Naive B cell (primary cell): ENCODE data around the gene ESYT2. TPM values are rescaled to one million over a fixed set of nuclear protein-coding genes. Genes with fewer than 3 reads are reported as not detected.

ENCODE experiments used
- ATAC-seq, 2 donors: fragments of 150-1000 bp; cut with Tn5 transposase; 2 replicates each; pipeline ENCODE4 v1.10.0; 2021; ENCODE audit warnings: low read depth in 2 of 2, mild to moderate bottlenecking in 2 of 2, moderate library complexity in 2 of 2
- DNase-seq: peaks from one replicate; pipeline ENCODE4 v3.0.0; 2022
- H3K27ac Mint-ChIP-seq, 6 donors: one replicate each; pipeline ENCODE4 v1.8.0; 2020 to 2022; ENCODE audit warnings: mild to moderate bottlenecking in 6 of 6, mixed read lengths in 6 of 6, moderate library complexity in 5 of 6, inconsistent platforms in 2 of 6
- H3K27me3 Mint-ChIP-seq, 3 donors: one replicate each; pipeline ENCODE4 v1.8.0; 2021 to 2022; ENCODE audit warnings: mixed read lengths in 3 of 3, mild to moderate bottlenecking in 1 of 3
- H3K36me3 Mint-ChIP-seq, 2 donors: one replicate each; pipeline ENCODE4 v1.8.0; 2020 to 2022; ENCODE audit warnings: mixed read lengths in 2 of 2, inconsistent platforms in 1 of 2, mild to moderate bottlenecking in 1 of 2
- H3K4me1 Mint-ChIP-seq, 3 donors: one replicate each; pipeline ENCODE4 v1.8.0; 2020 to 2022; ENCODE audit warnings: mixed read lengths in 3 of 3, inconsistent platforms in 1 of 3, mild to moderate bottlenecking in 1 of 3, moderate library complexity in 1 of 3
- H3K4me3 Mint-ChIP-seq, 8 donors: one replicate each; pipeline ENCODE4 v1.8.0; 2020 to 2022; ENCODE audit warnings: mild to moderate bottlenecking in 8 of 8, mixed read lengths in 8 of 8, moderate library complexity in 8 of 8, inconsistent platforms in 2 of 8
- H3K9me3 Mint-ChIP-seq, 7 donors: one replicate each; pipeline ENCODE4 v1.8.0; 2020 to 2022; ENCODE audit warnings: mixed read lengths in 7 of 7, mild to moderate bottlenecking in 5 of 7, inconsistent platforms in 2 of 7, moderate library complexity in 1 of 7
- polyA plus RNA-seq, 6 donors: library from polyadenylated mRNA; unstranded; fragments of 300-500 nt; fragmentation: Illumina TruSeq; gene quantifications; one replicate each; pipeline ENCODE4 v1.2.3, GENCODE V29; 2021; ENCODE audit warnings: low read depth in 6 of 6

ESYT2 gene
- polyA plus RNA-seq, 6 donors from 2014 or later, result 15.4 to 23.0 (median 16.8) TPM

GRCh38 chr7:158802535-158803366 is 26.6 kb downstream of the ESYT2 start:
- Mint-ChIP-seq H3K4me1 (peaks cover 4 to 10% (median 9%) of the 10 kb centered on the region in 3 donors), H3K9me3 (peaks cover 0 to 4% (median 0%) of the 10 kb centered on the region in 7 donors), H3K4me3 (no peak overlapping the region), H3K27ac (peak overlapping the region in 1 of 6 donors; percentile 37), H3K36me3 (peaks cover 0 to 6% of the 10 kb centered on the region in 2 donors), H3K27me3 (no peaks in the 10 kb centered on the region)
- no peak for DNase-seq
- no peak for ATAC-seq

- Mint-ChIP-seq H3K4me1 (peaks cover 4 to 9% (median 6%) of the 10 kb centered on the region in 3 donors), H3K9me3 (no peaks in the 10 kb centered on the region), H3K27me3 (no peaks in the 10 kb centered on the region), H3K4me3 (no peak overlapping the region), H3K27ac (no peak overlapping the region), H3K36me3 (peaks cover 7 to 8% of the 10 kb centered on the region in 2 donors)
- ATAC-seq (no peak), DNase-seq (no peak)
Measured at GRCh38 chr7:158798741-158799140, 30.6 kb downstream of the ESYT2 start.

DNA sequence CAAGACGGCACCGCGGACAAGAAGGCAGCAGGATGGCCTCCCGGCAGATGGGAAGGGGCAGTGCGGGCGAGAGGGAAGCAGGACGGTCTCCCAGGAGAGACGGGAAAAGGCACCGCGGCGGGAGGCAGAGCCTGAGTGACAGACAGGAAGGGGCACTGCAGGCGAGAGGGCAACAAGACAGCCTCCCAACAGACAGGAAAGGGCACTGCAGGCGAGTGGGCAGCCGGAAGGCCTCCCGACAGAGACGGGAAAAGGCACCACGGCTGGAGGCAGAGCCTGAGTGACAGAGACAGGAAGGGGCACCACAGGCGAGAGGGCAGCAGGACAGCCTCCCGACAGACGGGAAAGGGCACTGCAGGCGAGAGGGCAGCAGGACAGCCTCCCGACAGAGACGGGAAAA is 32.6 kb downstream of the ESYT2 start:
- H3K27me3 Mint-ChIP-seq, result no peaks in the 10 kb centered on the region
- peaks cover 8 to 21% of the 10 kb centered on the region in 2 donors for H3K36me3 Mint-ChIP-seq
- H3K9me3 Mint-ChIP-seq, result no peaks in the 10 kb centered on the region
- DNase-seq (no peak), ATAC-seq (no peak)
- H3K4me1 Mint-ChIP-seq, result peaks cover 3 to 9% (median 4%) of the 10 kb centered on the region in 3 donors
- H3K4me3 Mint-ChIP-seq, result no peak overlapping the region
- H3K27ac Mint-ChIP-seq, result peak overlapping the region in 2 of 6 donors; percentile 13 to 64

GRCh38 chr7:158795272-158795671 is 34.0 kb downstream of the ESYT2 start:
- no peaks in the 10 kb centered on the region for H3K27me3 Mint-ChIP-seq
- ATAC-seq (no peak), DNase-seq (no peak)
- no peak overlapping the region for H3K27ac Mint-ChIP-seq
- H3K36me3 Mint-ChIP-seq, result peaks cover 16 to 29% of the 10 kb centered on the region in 2 donors
- no peak overlapping the region for H3K4me3 Mint-ChIP-seq
- H3K9me3 Mint-ChIP-seq, result no peaks in the 10 kb centered on the region
- H3K4me1 Mint-ChIP-seq, result peaks cover 4 to 9% (median 9%) of the 10 kb centered on the region in 3 donors

GRCh38 chr7:158791107-158791506 is 38.2 kb downstream of the ESYT2 start:
- H3K36me3 Mint-ChIP-seq, result peaks cover 9 to 24% of the 10 kb centered on the region in 2 donors
- no peaks in the 10 kb centered on the region for H3K27me3 Mint-ChIP-seq
- no peaks in the 10 kb centered on the region for H3K9me3 Mint-ChIP-seq
- H3K4me1 Mint-ChIP-seq, result peaks cover 0 to 4% (median 1%) of the 10 kb centered on the region in 3 donors
- peak overlapping the region in 1 of 8 donors; percentile 34 for H3K4me3 Mint-ChIP-seq
- ATAC-seq (no peak), DNase-seq (no peak)
- peak overlapping the region in 1 of 6 donors; percentile 75 for H3K27ac Mint-ChIP-seq

DNA sequence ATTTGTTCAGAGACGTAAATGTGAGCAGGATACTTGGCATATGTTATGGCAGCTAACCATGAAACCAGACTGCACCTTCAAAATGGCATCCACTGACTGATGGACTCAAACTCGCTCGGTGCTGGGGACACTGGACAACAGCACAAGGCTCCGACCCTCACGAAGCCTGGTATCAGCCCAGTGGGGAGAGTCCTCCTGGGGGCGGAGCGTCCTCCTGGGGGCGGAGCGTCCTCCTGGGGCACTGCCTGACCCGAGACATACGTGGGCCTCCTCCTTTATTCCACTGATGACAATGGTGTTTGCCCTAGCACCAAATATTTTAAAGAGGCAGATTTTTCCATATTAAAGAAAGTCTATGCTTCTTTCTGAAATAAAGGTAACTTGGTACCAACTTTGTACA is 39.5 kb downstream of the ESYT2 start:
- no peak for ATAC-seq
- Mint-ChIP-seq H3K4me3 (no peak overlapping the region), H3K27ac (peak overlapping the region in 2 of 6 donors; percentile 37 to 83), H3K9me3 (no peaks in the 10 kb centered on the region), H3K4me1 (peaks cover 0 to 4% (median 1%) of the 10 kb centered on the region in 3 donors), H3K36me3 (peaks cover 8 to 24% of the 10 kb centered on the region in 2 donors), H3K27me3 (no peaks in the 10 kb centered on the region)
- no peak for DNase-seq

DNA sequence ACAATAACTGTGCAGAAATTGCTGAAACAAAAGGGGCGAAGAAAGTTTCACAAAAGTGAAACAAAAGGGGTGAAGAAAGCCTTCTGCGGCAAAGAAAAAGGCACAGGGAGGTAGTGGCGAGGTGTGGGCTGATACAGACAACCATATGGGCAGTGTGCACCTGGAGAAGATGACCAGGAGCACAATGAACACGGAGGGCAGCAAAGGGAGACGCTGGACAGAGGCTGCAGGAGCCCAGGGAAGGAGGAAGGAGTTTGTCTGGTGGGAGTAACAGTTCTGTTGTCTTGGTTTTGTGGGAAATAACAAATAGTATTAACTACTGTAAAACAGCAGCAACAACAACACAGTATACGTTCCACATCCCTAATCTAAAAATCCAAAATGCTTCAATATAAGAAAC is 42.4 kb downstream of the ESYT2 start:
- Mint-ChIP-seq H3K4me3 (no peak overlapping the region), H3K27ac (peak overlapping the region in 3 of 6 donors; percentile 30 to 88 (median 60)), H3K4me1 (peaks cover 0 to 4% (median 1%) of the 10 kb centered on the region in 3 donors), H3K9me3 (no peaks in the 10 kb centered on the region), H3K36me3 (peaks cover 8 to 11% of the 10 kb centered on the region in 2 donors), H3K27me3 (no peaks in the 10 kb centered on the region)
- no peak for DNase-seq
- no peak for ATAC-seq

DNA sequence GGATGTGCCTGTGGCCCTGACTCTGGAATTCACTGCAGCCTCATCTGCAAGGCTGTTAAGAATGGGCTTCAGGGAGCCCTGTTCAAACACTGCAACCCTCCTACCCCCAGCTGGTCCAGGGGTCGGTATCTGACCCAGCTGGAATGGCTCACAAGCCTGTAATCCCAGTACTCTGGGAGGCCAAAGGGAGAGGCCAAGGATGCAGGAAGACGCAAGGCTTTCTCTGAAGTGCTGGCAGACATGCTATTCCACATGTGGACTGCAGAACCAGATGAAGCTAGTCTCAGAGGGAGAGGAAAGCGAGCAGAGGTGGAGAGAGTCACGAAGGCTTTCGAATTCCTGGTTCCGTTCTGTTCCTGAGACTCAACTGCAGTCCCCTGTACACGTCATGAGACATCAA is 45.0 kb downstream of the ESYT2 start:
- no peak overlapping the region for H3K27ac Mint-ChIP-seq
- no peaks in the 10 kb centered on the region for H3K27me3 Mint-ChIP-seq
- H3K9me3 Mint-ChIP-seq, result no peaks in the 10 kb centered on the region
- H3K36me3 Mint-ChIP-seq, result no peaks in the 10 kb centered on the region
- H3K4me3 Mint-ChIP-seq, result no peak overlapping the region
- H3K4me1 Mint-ChIP-seq, result no peaks in the 10 kb centered on the region
- DNase-seq (no peak), ATAC-seq (no peak)

DNA sequence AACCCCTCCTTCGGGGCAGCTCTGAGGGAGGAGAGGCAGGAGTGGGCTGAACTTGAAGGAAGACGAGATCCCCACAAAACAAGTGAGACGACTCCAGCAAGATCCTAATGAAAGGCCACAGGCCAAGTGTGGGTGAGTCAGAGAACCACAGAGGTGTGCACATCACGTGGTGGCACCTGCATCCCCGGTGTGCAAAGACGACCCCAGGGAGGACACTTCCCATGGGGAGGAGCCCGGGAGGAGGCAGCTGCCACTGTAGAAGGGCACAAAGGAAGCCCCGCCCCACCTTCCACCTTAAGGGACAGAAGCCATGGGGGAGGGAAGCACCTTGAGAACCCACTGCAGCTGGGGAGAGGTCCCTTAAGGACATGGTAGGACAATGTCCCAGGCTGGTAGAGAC is 45.7 kb downstream of the ESYT2 start:
- peak in 1 of 2 donors; percentile 28 for ATAC-seq
- Mint-ChIP-seq H3K27me3 (no peaks in the 10 kb centered on the region), H3K36me3 (peaks cover 0 to 5% of the 10 kb centered on the region in 2 donors), H3K9me3 (no peaks in the 10 kb centered on the region), H3K4me1 (no peaks in the 10 kb centered on the region), H3K4me3 (no peak overlapping the region), H3K27ac (no peak overlapping the region)
- no peak for DNase-seq

DNA sequence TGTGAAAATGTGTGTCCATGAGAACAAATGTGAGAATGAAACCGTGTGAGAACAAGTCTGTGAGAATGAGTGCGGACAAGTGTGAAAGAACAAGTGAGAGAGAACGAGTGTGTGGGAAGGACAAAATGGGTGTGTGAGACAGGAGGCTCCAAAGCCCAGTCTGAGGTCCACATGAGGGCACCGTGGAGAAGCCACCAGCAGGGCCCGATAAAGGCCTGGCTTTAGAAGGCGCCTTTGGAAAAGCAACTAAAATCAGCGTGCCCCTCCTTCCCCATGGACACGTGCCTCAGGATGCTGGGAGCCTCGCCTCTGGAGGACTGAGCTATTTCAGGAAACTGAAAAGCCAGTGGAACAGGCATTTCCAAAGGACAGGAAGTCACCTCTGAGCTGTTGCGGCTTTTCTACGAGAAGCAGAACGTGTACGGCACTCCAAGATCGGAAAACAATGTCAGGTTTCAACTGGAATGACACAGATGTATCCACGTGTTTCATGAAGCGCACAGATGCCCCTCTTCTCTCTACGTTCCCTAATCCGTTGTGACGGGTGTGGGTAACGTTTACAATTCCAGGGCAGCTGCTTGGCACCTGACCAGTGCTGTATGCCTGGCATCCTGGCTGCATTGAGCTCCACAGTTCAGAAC is 46.4 kb downstream of the ESYT2 start:
- H3K4me1 Mint-ChIP-seq, result no peaks in the 10 kb centered on the region
- DNase-seq (no peak), ATAC-seq (peak in 1 of 2 donors; percentile 27)
- H3K27me3 Mint-ChIP-seq, result no peaks in the 10 kb centered on the region
- no peak overlapping the region for H3K4me3 Mint-ChIP-seq
- H3K36me3 Mint-ChIP-seq, result peaks cover 0 to 7% of the 10 kb centered on the region in 2 donors
- H3K27ac Mint-ChIP-seq, result no peak overlapping the region
- H3K9me3 Mint-ChIP-seq, result no peaks in the 10 kb centered on the region

GRCh38 chr7:158781974-158782664 is 47.2 kb downstream of the ESYT2 start:
- Mint-ChIP-seq H3K36me3 (peaks cover 0 to 7% of the 10 kb centered on the region in 2 donors), H3K27ac (no peak overlapping the region), H3K9me3 (no peaks in the 10 kb centered on the region), H3K4me3 (no peak overlapping the region), H3K27me3 (no peaks in the 10 kb centered on the region), H3K4me1 (no peaks in the 10 kb centered on the region)
- DNase-seq (no peak), ATAC-seq (no peak)

DNA sequence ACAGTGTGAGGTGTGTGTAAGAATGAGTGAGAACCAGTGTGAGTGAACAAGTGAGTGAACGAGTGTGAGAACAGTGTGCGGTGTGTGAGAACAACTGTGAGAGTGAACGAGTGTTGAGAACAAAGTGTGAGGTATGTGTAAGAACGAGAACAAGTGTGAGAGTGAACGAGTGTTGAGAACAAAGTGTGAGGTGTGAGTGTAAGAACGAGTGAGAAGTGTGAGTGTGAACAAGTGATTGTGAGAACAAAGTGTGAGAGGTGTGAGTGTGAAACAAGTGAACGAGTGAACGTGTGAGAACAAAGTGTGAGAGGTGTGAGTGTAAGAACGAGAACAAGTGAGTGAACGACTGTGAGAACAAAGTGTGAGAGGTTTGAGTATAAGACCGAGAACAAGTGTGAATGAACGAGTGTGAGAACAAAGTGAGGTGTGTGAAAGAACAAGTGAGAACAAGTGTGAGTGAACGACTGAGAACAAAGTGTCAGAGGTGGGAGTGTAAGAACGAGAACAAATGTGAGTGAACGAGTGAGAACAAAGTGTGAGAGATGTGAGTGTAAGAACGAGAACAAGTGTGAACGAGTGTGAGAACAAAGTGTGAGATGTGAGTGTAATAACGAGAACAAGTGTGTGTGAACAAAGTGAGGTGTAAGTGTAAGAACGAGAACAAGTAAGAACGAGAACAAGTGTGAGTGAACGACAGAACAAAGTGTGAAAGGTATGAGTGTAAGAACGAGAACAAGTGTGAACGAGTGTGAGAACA is 47.9 kb downstream of the ESYT2 start:
- H3K27me3 Mint-ChIP-seq, result no peaks in the 10 kb centered on the region
- no peak for DNase-seq
- no peaks in the 10 kb centered on the region for H3K9me3 Mint-ChIP-seq
- H3K36me3 Mint-ChIP-seq, result peaks cover 0 to 7% of the 10 kb centered on the region in 2 donors
- H3K27ac Mint-ChIP-seq, result no peak overlapping the region
- H3K4me3 Mint-ChIP-seq, result no peak overlapping the region
- H3K4me1 Mint-ChIP-seq, result no peaks in the 10 kb centered on the region
- ATAC-seq, result no peak
